Natural killer cell (primary cell): ENCODE data around the gene IGFBP5. TPM values are rescaled to one million over a fixed set of nuclear protein-coding genes. Genes with fewer than 3 reads are reported as not detected.

ENCODE experiments used
- ATAC-seq, 3 donors: fragments of 150-1000 bp in 2 of 3; fragments of 200-7000 bp in 1 of 3; cut with Tn5 transposase; 1 replicate in 1 of 3; 2 replicates in 2 of 3; pipeline ENCODE4 v1.10.0; 2021; ENCODE audit warnings: mild to moderate bottlenecking in 2 of 3, moderate library complexity in 2 of 3
- DNase-seq, 2 donors: peaks; one replicate each; pipeline versions ENCODE4 v3.0.0 to v3.0.0-alpha.2; 2013 to 2021; ENCODE audit warnings: mixed read lengths in 1 of 2
- H3K27ac ChIP-seq: one replicate; pipeline ENCODE4 v1.5.1; 2013; ENCODE audit warnings: mild to moderate bottlenecking, low read length
- H3K27me3 ChIP-seq: one replicate; pipeline ENCODE4 v1.6.1; 2013; ENCODE audit warnings: low read length; ENCODE audit not compliant: control insufficient read depth, insufficient read depth
- H3K36me3 ChIP-seq: one replicate; pipeline ENCODE4 v1.6.1; 2013; ENCODE audit warnings: low read length; ENCODE audit not compliant: control insufficient read depth, insufficient read depth
- H3K4me1 ChIP-seq: one replicate; pipeline ENCODE4 v1.6.1; 2013; ENCODE audit warnings: low read length; ENCODE audit not compliant: control insufficient read depth, insufficient read depth
- H3K4me3 ChIP-seq: one replicate; pipeline ENCODE4 v1.5.1; 2013; ENCODE audit warnings: low read length
- H3K9me3 ChIP-seq: one replicate; pipeline ENCODE4 v1.6.1; 2013; ENCODE audit warnings: low read length; ENCODE audit not compliant: control insufficient read depth, insufficient read depth
- H3K27ac Mint-ChIP-seq, 2 donors: one replicate each; pipeline ENCODE4 v1.8.0; 2022; ENCODE audit warnings: mild to moderate bottlenecking in 2 of 2, mixed read lengths in 2 of 2, moderate library complexity in 1 of 2
- H3K27me3 Mint-ChIP-seq, 2 donors: one replicate each; pipeline ENCODE4 v1.8.0; 2022; ENCODE audit warnings: low read depth in 2 of 2, mixed read lengths in 2 of 2
- H3K36me3 Mint-ChIP-seq: one replicate; pipeline ENCODE4 v1.8.0; 2022; ENCODE audit warnings: mixed read lengths
- H3K4me1 Mint-ChIP-seq, 2 donors: one replicate each; pipeline ENCODE4 v1.8.0; 2022; ENCODE audit warnings: mixed read lengths in 2 of 2
- H3K4me3 Mint-ChIP-seq: one replicate; pipeline ENCODE4 v1.8.0; 2022; ENCODE audit warnings: mild to moderate bottlenecking, moderate library complexity, mixed read lengths
- H3K9me3 Mint-ChIP-seq, 2 donors: one replicate each; pipeline ENCODE4 v1.8.0; 2022; ENCODE audit warnings: mixed read lengths in 2 of 2
- WGBS: methylation state at CpG from one replicate; pipeline ENCODE4 v1.1.7; 2013; ENCODE audit warnings: missing lambda C conversion rate; ENCODE audit not compliant: insufficient coverage; 5-methylcytosine and 5-hydroxymethylcytosine counted together
- intact Hi-C: fragments of 100-400 bp; cut with micrococcal nuclease; formaldehyde crosslinking; loops from one replicate; pipeline ENCODE4 v1.14.2; 2022
- total RNA-seq, 4 donors: library from RNA; stranded (reverse); fragments of 120-200 nt in 1 of 4; gene quantifications; one replicate each; pipeline versions ENCODE4 v1.2.3 to v1.2.4, GENCODE V29; 2013 to 2022
- TF ChIP-seq, protein P1 (sequence below): fragments of 200-600 bp; IDR thresholded peaks from one replicate; pipeline ENCODE4 v1.8.0; 2022; ENCODE audit warnings: antibody characterized with exemption

Gene IGFBP5
- total RNA-seq, 3 donors from 2014 or later (not counting 1 experiment from before 2014, with no cell fraction given), result not detected

DNA sequence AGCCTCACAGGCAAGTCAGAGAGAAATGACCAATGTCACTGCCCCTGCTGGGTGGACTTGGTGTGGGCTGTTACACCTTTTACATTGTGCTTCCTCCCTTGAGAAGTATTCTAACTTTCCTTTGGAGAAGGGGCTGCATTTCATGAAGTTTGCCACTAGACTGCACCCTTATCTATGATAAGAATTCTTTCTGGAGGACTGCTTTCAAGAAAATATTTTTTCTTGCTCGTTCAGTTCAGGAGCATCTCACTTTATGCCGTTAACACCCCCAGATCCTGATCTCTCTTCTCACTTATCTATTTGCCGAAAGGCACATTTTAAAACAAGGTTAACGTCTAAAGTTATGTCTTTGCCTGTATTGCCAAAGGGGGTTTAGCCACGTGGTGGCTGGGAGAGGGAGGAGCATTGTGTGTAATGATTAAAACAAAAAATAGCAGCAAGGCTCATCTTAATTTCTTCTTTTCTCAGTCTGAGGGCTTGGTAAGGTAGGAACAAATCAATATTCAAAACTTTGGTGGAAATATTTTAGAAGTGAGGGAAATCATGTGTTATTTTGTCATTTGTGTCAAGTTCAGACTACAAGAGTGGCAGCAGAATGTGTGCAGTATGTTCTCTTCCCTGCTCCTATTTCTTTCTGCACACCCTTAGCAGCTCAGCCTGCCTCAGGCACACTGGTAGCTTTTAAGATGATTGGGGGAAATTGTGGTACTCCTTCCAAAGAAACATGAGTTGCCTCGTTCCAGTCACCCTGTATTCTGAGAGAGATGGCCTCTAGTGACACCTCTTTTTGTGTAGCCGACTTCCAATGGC lies 1.6 kb upstream of the IGFBP5 start:
- Histone ChIP-seq H3K4me1 (peaks cover 22% of the 10 kb centered on the region), H3K36me3 (no peaks in the 10 kb centered on the region), H3K27ac (no peak overlapping the region), H3K9me3 (no peaks in the 10 kb centered on the region), H3K27me3 (peaks cover 35% of the 10 kb centered on the region), H3K4me3 (no peak overlapping the region)
- DNase-seq (peak in 1 of 2 donors; percentile 22), ATAC-seq (no peak)
- Mint-ChIP-seq H3K4me3 (no peak overlapping the region), H3K9me3 (no peaks in the 10 kb centered on the region), H3K4me1 (peaks cover 15 to 26% of the 10 kb centered on the region in 2 donors), H3K27me3 (peaks cover 10 to 53% of the 10 kb centered on the region in 2 donors), H3K36me3 (no peaks in the 10 kb centered on the region), H3K27ac (no peak overlapping the region)
- intact Hi-C loops, result loop anchor here (5.0 kb wide), 1 partner anchor 815 kb away; no protein-coding TSS in a partner anchor
- TF ChIP-seq, protein P1, sequence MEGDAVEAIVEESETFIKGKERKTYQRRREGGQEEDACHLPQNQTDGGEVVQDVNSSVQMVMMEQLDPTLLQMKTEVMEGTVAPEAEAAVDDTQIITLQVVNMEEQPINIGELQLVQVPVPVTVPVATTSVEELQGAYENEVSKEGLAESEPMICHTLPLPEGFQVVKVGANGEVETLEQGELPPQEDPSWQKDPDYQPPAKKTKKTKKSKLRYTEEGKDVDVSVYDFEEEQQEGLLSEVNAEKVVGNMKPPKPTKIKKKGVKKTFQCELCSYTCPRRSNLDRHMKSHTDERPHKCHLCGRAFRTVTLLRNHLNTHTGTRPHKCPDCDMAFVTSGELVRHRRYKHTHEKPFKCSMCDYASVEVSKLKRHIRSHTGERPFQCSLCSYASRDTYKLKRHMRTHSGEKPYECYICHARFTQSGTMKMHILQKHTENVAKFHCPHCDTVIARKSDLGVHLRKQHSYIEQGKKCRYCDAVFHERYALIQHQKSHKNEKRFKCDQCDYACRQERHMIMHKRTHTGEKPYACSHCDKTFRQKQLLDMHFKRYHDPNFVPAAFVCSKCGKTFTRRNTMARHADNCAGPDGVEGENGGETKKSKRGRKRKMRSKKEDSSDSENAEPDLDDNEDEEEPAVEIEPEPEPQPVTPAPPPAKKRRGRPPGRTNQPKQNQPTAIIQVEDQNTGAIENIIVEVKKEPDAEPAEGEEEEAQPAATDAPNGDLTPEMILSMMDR, result no peak
- 38% methylated on average over 7 of the region's 7 CpGs for WGBS

DNA sequence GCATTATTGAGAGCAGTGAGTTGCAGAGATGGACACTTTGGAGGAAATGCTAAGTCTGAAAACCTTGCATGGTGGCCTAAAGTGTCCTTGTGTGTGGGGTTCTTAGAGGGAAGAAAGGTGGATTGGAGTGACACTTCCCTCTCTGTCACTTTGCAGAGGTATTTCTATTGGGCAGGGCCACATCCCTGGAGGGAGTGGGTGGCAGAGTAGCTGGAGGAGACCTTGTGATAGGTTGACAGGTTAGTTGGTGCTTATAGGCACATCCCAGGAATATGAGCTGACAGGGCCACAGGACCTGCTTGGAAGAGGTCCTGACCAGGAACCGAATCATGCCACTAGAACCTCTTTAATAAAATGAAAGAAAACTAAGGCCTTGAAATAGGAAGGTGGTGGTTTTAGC lies 972 bp upstream of the IGFBP5 start:
- Mint-ChIP-seq H3K36me3 (no peaks in the 10 kb centered on the region), H3K9me3 (no peaks in the 10 kb centered on the region), H3K4me1 (peaks cover 17 to 31% of the 10 kb centered on the region in 2 donors), H3K4me3 (no peak overlapping the region), H3K27me3 (peaks cover 16 to 58% of the 10 kb centered on the region in 2 donors), H3K27ac (no peak overlapping the region)
- H3K27me3 ChIP-seq, result peaks cover 38% of the 10 kb centered on the region
- no peaks in the 10 kb centered on the region for H3K9me3 ChIP-seq
- no peaks in the 10 kb centered on the region for H3K36me3 ChIP-seq
- DNase-seq (no peak), ATAC-seq (no peak)
- intact Hi-C loops, result loop anchor here (5.0 kb wide), 1 partner anchor 816 kb away; no protein-coding TSS in a partner anchor
- WGBS, result 100% methylated on average over 1 of the region's 1 CpG
- TF ChIP-seq, protein P1, result no peak
- H3K4me1 ChIP-seq, result peaks cover 25% of the 10 kb centered on the region
- H3K4me3 ChIP-seq, result no peak overlapping the region
- no peak overlapping the region for H3K27ac ChIP-seq

DNA sequence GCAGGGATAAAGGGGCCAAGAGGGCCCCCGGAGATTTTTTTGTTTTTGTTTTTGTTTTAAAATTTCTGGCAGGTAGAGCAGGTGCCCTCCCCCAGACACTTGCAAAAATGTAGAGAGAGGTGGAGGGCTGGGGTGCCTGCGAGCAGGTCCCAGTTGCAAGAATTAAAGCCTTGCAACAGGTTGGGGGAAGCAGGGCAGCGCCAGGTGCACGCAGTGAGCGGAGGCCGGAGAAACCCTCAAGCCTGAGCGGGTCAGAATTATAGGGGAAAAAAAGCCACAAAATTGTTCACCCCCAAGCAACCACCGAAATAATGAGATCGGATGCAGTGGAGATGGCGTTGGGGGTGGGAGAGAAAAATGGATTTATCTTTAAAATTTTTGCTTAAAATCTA lies 527 bp downstream of the IGFBP5 start:
- no peak for ATAC-seq
- Histone ChIP-seq H3K36me3 (no peaks in the 10 kb centered on the region), H3K27me3 (peaks cover 47% of the 10 kb centered on the region), H3K4me1 (peaks cover 28% of the 10 kb centered on the region), H3K9me3 (no peaks in the 10 kb centered on the region), H3K4me3 (no peak overlapping the region), H3K27ac (no peak overlapping the region)
- Mint-ChIP-seq H3K4me1 (peaks cover 17 to 36% of the 10 kb centered on the region in 2 donors), H3K9me3 (no peaks in the 10 kb centered on the region), H3K27me3 (peaks cover 27 to 69% of the 10 kb centered on the region in 2 donors), H3K36me3 (no peaks in the 10 kb centered on the region), H3K4me3 (no peak overlapping the region), H3K27ac (no peak overlapping the region)
- DNase-seq, result no peak
- WGBS, result 11% methylated on average over 7 of the region's 10 CpGs
- TF ChIP-seq, protein P1, result no peak
- intact Hi-C loops, result loop anchor here (5.0 kb wide), 1 partner anchor 817 kb away; no protein-coding TSS in a partner anchor
